ENCODE data around the gene ATF2. TPM values are rescaled to one million over a fixed set of nuclear protein-coding genes. Genes with fewer than 3 reads are reported as not detected.

ATF2 gene
- total RNA-seq, 1 donor from 2014 or later: 59.8 TPM

DNA sequence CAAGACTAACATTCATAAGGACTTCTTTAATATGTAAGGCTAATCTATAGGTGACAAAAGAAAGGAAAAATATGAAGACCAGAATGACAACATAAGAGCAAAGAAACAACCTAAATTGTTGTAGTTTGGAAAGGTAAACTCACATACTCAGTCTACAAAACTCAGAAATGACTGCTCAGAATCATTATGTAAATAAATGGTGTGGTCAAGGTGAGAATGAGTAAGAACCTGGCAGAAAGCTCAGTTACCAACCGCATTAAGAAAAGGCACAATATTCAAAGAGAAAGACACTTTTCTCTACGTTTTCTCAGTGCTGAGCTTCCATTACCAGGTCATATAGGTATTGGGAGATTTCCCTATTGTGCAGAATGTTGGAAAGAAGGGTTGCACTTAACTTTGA lies 15.8 kb downstream of the ATF2 start:
- H3K9me3 Mint-ChIP-seq (ENCODE audit: low read depth): no peaks in the 10 kb centered on the region
- no peaks in the 10 kb centered on the region for H3K27me3 Mint-ChIP-seq (ENCODE audit: low read depth)
- peaks cover 59% of the 10 kb centered on the region for H3K4me1 Mint-ChIP-seq (ENCODE audit: low read depth)
- no peak overlapping the region for H3K27ac Mint-ChIP-seq (ENCODE audit: unreplicated experiment)
- peaks cover 6% of the 10 kb centered on the region for H3K36me3 Mint-ChIP-seq (ENCODE audit: low read depth)
- no peak for DNase-seq (ENCODE audit: low spot score)
- TF ChIP-seq, protein P1, sequence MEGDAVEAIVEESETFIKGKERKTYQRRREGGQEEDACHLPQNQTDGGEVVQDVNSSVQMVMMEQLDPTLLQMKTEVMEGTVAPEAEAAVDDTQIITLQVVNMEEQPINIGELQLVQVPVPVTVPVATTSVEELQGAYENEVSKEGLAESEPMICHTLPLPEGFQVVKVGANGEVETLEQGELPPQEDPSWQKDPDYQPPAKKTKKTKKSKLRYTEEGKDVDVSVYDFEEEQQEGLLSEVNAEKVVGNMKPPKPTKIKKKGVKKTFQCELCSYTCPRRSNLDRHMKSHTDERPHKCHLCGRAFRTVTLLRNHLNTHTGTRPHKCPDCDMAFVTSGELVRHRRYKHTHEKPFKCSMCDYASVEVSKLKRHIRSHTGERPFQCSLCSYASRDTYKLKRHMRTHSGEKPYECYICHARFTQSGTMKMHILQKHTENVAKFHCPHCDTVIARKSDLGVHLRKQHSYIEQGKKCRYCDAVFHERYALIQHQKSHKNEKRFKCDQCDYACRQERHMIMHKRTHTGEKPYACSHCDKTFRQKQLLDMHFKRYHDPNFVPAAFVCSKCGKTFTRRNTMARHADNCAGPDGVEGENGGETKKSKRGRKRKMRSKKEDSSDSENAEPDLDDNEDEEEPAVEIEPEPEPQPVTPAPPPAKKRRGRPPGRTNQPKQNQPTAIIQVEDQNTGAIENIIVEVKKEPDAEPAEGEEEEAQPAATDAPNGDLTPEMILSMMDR (IDR thresholded peaks at IDR 0.05): no peak
- H3K4me3 Mint-ChIP-seq (ENCODE audit: unreplicated experiment): no peak overlapping the region

DNA sequence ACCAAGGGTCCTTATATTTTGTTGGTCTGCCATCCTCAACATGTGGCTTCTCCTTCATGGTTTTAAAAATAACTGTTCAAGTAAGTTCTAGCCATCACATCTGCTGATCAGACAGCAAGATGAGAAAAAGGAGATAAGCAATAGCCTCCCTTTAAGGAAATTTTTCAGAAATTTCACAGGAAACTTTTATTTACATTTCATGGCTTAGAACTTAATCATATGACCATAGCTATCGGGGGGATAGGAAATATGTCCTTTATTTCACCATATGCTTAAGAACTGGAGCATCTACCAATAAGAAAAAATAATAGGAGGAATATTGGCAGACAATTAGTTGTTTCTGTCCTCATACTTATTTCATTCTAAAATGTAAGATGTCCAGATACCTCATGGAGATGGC lies 16.2 kb downstream of the ATF2 start:
- no peaks in the 10 kb centered on the region for H3K27me3 Mint-ChIP-seq (ENCODE audit: low read depth)
- DNase-seq (ENCODE audit: low spot score): no peak
- H3K9me3 Mint-ChIP-seq (ENCODE audit: low read depth): no peaks in the 10 kb centered on the region
- no peak overlapping the region for H3K27ac Mint-ChIP-seq (ENCODE audit: unreplicated experiment)
- H3K4me1 Mint-ChIP-seq (ENCODE audit: low read depth): peaks cover 60% of the 10 kb centered on the region
- no peak overlapping the region for H3K4me3 Mint-ChIP-seq (ENCODE audit: unreplicated experiment)
- TF ChIP-seq, protein P1 (IDR thresholded peaks at IDR 0.05): no peak
- peaks cover 6% of the 10 kb centered on the region for H3K36me3 Mint-ChIP-seq (ENCODE audit: low read depth)

DNA sequence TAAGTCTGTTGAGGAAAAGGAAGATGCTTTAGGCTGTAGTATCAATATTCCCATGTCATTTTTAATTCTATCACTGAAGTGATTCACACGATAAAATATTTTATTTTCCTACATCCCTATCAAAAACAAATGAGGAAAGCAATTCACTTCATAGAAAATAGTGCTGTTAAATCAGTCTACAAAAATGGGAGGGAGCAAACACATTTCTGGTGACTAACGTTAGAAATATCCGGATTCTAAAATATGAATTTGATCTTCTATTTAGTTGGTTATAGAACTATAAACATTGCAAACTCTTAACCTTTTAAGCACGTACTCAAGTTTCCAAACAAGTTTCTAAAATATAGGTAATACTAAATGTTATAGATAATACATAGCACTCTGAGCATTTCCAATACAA lies 20.8 kb downstream of the ATF2 start:
- Mint-ChIP-seq H3K27ac (ENCODE audit: unreplicated experiment) (peak overlapping the region; percentile 53), H3K36me3 (ENCODE audit: low read depth) (peaks cover 11% of the 10 kb centered on the region), H3K27me3 (ENCODE audit: low read depth) (no peaks in the 10 kb centered on the region), H3K4me3 (ENCODE audit: unreplicated experiment) (no peak overlapping the region), H3K9me3 (ENCODE audit: low read depth) (no peaks in the 10 kb centered on the region), H3K4me1 (ENCODE audit: low read depth) (peaks cover 39% of the 10 kb centered on the region)
- DNase-seq (ENCODE audit: low spot score): no peak
- TF ChIP-seq, protein P1 (IDR thresholded peaks at IDR 0.05): no peak

DNA sequence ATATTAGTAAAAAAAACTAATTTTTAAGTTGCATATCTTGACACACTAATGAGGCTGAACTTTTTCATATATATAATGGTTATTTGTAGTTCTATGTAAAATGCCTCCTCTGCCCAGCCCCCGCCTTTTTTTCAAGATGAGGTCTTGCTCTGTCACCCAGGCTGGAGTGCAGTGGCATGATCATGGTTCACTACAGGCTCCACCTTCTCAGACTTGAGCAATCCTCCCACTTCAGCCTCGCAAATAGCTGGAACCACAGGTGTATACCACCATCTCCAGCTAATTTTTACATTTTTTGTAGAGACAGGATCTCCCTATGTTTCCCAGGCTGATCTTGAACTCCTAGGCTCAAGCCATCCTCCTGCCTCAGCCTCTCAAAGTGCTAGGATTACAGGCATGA lies 24.3 kb downstream of the ATF2 start:
- no peaks in the 10 kb centered on the region for H3K9me3 Mint-ChIP-seq (ENCODE audit: low read depth)
- no peaks in the 10 kb centered on the region for H3K27me3 Mint-ChIP-seq (ENCODE audit: low read depth)
- peaks cover 32% of the 10 kb centered on the region for H3K4me1 Mint-ChIP-seq (ENCODE audit: low read depth)
- peaks cover 6% of the 10 kb centered on the region for H3K36me3 Mint-ChIP-seq (ENCODE audit: low read depth)
- TF ChIP-seq, protein P1 (IDR thresholded peaks at IDR 0.05): no peak
- no peak overlapping the region for H3K4me3 Mint-ChIP-seq (ENCODE audit: unreplicated experiment)
- DNase-seq (ENCODE audit: low spot score): no peak
- H3K27ac Mint-ChIP-seq (ENCODE audit: unreplicated experiment): no peak overlapping the region

DNA sequence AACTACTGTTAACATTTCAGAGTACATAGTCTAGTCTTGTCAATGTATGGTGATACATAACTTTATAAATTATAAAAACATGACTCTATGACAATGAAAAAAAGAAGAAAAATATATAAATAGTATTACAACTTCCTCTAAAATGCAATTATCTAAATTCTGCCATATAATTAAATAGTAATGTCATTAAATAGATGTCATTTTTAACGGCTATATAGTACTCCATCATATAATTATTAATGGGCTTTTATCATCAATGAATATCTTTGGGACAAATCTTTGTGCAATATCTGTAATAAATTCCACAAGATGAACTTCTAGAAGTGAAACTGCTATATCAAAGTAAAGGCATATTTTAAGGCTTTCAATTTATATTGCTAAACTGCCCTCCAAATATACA lies 24.8 kb downstream of the ATF2 start:
- H3K27me3 Mint-ChIP-seq (ENCODE audit: low read depth): no peaks in the 10 kb centered on the region
- H3K27ac Mint-ChIP-seq (ENCODE audit: unreplicated experiment): no peak overlapping the region
- H3K36me3 Mint-ChIP-seq (ENCODE audit: low read depth): peaks cover 8% of the 10 kb centered on the region
- DNase-seq (ENCODE audit: low spot score): no peak
- peaks cover 27% of the 10 kb centered on the region for H3K4me1 Mint-ChIP-seq (ENCODE audit: low read depth)
- no peaks in the 10 kb centered on the region for H3K9me3 Mint-ChIP-seq (ENCODE audit: low read depth)
- H3K4me3 Mint-ChIP-seq (ENCODE audit: unreplicated experiment): no peak overlapping the region
- TF ChIP-seq, protein P1 (IDR thresholded peaks at IDR 0.05): no peak
